WTC11 (cell line): Measurements from ENCODE around the gene IRAK2. TPM values are rescaled to one million over a fixed set of nuclear protein-coding genes. Genes with fewer than 3 reads are reported as not detected.

Source experiments
- ATAC-seq: fragments of 200-7000 bp; cut with Tn5 transposase; 2 replicates; pipeline ENCODE4 v1.10.0; 2021; ENCODE audit warnings: mild to moderate bottlenecking, moderate library complexity
- CTCF ChIA-PET: fragments of 300-600 bp; sonication (Branson Sonifier 250); formaldehyde crosslinking; loops from one replicate; lab custom pipeline; 2021; ENCODE audit warnings: antibody characterized with exemption; lab: Charles Lee
- POLR2A ChIA-PET: fragments of 350-600 bp; sonication (Branson Sonifier 250); formaldehyde crosslinking; loops from one replicate; lab custom pipeline; 2021; ENCODE audit warnings: antibody characterized with exemption; lab: Charles Lee
- DNase-seq: peaks from one replicate; pipeline ENCODE4 v3.0.0; 2021; ENCODE audit warnings: low spot score
- H3K27ac Mint-ChIP-seq: 2 replicates; pipeline ENCODE4 v1.8.0; 2021; ENCODE audit warnings: mixed read lengths
- H3K27me3 Mint-ChIP-seq: 2 replicates; pipeline ENCODE4 v1.8.0; 2021; ENCODE audit warnings: low read depth, mild to moderate bottlenecking, moderate library complexity, mixed read lengths
- H3K36me3 Mint-ChIP-seq: 2 replicates; pipeline ENCODE4 v1.8.0; 2021; ENCODE audit warnings: mixed read lengths
- H3K4me1 Mint-ChIP-seq: 2 replicates; pipeline ENCODE4 v1.8.0; 2022; ENCODE audit warnings: mixed read lengths
- H3K4me3 Mint-ChIP-seq: 2 replicates; pipeline ENCODE4 v1.8.0; 2021; ENCODE audit warnings: mild to moderate bottlenecking, moderate library complexity, mixed read lengths
- H3K9me3 Mint-ChIP-seq: 2 replicates; pipeline ENCODE4 v1.8.0; 2021; ENCODE audit warnings: mixed read lengths
- AR ChIP-seq: fragments of 250-450 bp; sonication (Bioruptor Pico); IDR thresholded peaks from 2 replicates; pipeline ENCODE4 v1.9.0; 2021; ENCODE audit warnings: mild to moderate bottlenecking
- ARID4B ChIP-seq: sonication (generic); formaldehyde crosslinking; IDR thresholded peaks from 2 replicates; pipeline ENCODE4 v1.8.0; 2023; ENCODE audit warnings: missing genetic modification reagents, mild to moderate bottlenecking, borderline replicate concordance
- ATF3 ChIP-seq: sonication (generic); formaldehyde crosslinking; conservative IDR thresholded peaks from 2 replicates; pipeline ENCODE4 v1.8.1; 2022; ENCODE audit warnings: mild to moderate bottlenecking, missing genetic modification reagents
- CDX4 ChIP-seq: fragments of 250-450 bp; sonication (Bioruptor Pico); IDR thresholded peaks from 2 replicates; pipeline ENCODE4 v1.9.0; 2021; ENCODE audit warnings: moderate library complexity, mild to moderate bottlenecking, inconsistent platforms, borderline replicate concordance
- CREM ChIP-seq: sonication (generic); formaldehyde crosslinking; IDR thresholded peaks from 2 replicates; pipeline ENCODE4 v1.8.1; 2022; ENCODE audit warnings: mild to moderate bottlenecking, missing genetic modification reagents, moderate library complexity
- E2F1 ChIP-seq: sonication (generic); formaldehyde crosslinking; IDR thresholded peaks from 2 replicates; pipeline ENCODE4 v1.8.0; 2022; ENCODE audit warnings: mild to moderate bottlenecking, missing genetic modification reagents
- EMX1 ChIP-seq: fragments of 250-450 bp; sonication (Bioruptor Pico); IDR thresholded peaks from 2 replicates; pipeline ENCODE4 v1.8.0; 2021; ENCODE audit warnings: mild to moderate bottlenecking
- ERG ChIP-seq: fragments of 250-450 bp; sonication (Bioruptor Pico); IDR thresholded peaks from 2 replicates; pipeline ENCODE4 v1.8.0; 2021; ENCODE audit warnings: mild to moderate bottlenecking
- FOXK1 ChIP-seq: sonication (generic); formaldehyde crosslinking; IDR thresholded peaks from 2 replicates; pipeline ENCODE4 v1.8.0; 2022; ENCODE audit warnings: mild to moderate bottlenecking, moderate library complexity, missing genetic modification reagents
- GRHL2 ChIP-seq: fragments of 250-450 bp; sonication (Bioruptor Pico); IDR thresholded peaks from 2 replicates; pipeline ENCODE4 v1.8.0; 2022; ENCODE audit warnings: mild to moderate bottlenecking, moderate library complexity; ENCODE audit not compliant: insufficient replicate concordance, severe bottlenecking
- HMGA2 ChIP-seq: fragments of 250-450 bp; sonication (Bioruptor Pico); IDR thresholded peaks from 2 replicates; pipeline ENCODE4 v1.4.0; 2021; ENCODE audit warnings: mild to moderate bottlenecking, moderate library complexity
- JUN ChIP-seq: sonication (generic); formaldehyde crosslinking; IDR thresholded peaks from 2 replicates; pipeline ENCODE4 v1.8.0; 2023; ENCODE audit warnings: mild to moderate bottlenecking, missing genetic modification reagents
- NFATC4 ChIP-seq: fragments of 250-450 bp; sonication (Bioruptor Pico); IDR thresholded peaks from 2 replicates; pipeline ENCODE4 v1.9.0; 2021; ENCODE audit warnings: mild to moderate bottlenecking
- NFE2L1 ChIP-seq: sonication (generic); formaldehyde crosslinking; IDR thresholded peaks from 2 replicates; pipeline ENCODE4 v1.8.1; 2023; ENCODE audit warnings: missing genetic modification reagents
- NR1H2 ChIP-seq: sonication (generic); formaldehyde crosslinking; IDR thresholded peaks from 2 replicates; pipeline ENCODE4 v1.9.0; 2021; ENCODE audit warnings: mild to moderate bottlenecking, moderate library complexity, missing genetic modification reagents
- PREB ChIP-seq: sonication (generic); formaldehyde crosslinking; IDR thresholded peaks from 2 replicates; pipeline ENCODE4 v1.8.1; 2022; ENCODE audit warnings: mild to moderate bottlenecking, missing genetic modification reagents, moderate library complexity, borderline replicate concordance
- SMAD3 ChIP-seq: sonication (generic); formaldehyde crosslinking; IDR thresholded peaks from 2 replicates; pipeline ENCODE4 v1.8.0; 2022; ENCODE audit warnings: missing genetic modification reagents, mild to moderate bottlenecking, borderline replicate concordance
- SMAD4 ChIP-seq: sonication (generic); formaldehyde crosslinking; IDR thresholded peaks from 2 replicates; pipeline ENCODE4 v1.8.0; 2022; ENCODE audit warnings: mild to moderate bottlenecking, missing genetic modification reagents
- TEAD1 ChIP-seq: sonication (generic); formaldehyde crosslinking; IDR thresholded peaks from 2 replicates; pipeline ENCODE4 v1.8.0; 2022; ENCODE audit warnings: mild to moderate bottlenecking, missing genetic modification reagents
- ZNF138 ChIP-seq: sonication (generic); formaldehyde crosslinking; conservative IDR thresholded peaks from 2 replicates; pipeline ENCODE4 v1.8.1; 2022; ENCODE audit warnings: mild to moderate bottlenecking, moderate library complexity, missing genetic modification reagents
- ZNF671 ChIP-seq: fragments of 250-450 bp; sonication (Bioruptor Pico); IDR thresholded peaks from 2 replicates; pipeline ENCODE4 v1.8.0; 2021; ENCODE audit warnings: mild to moderate bottlenecking
- total RNA-seq: library from RNA; stranded (reverse); gene quantifications from 3 replicates; pipeline ENCODE4 v1.2.3, GENCODE V29; 2021

The IRAK2 gene
- total RNA-seq, 1 experiment from 2014 or later: 1.4 TPM

- POLR2A ChIA-PET: no interaction called here
- Mint-ChIP-seq H3K27me3 (no peaks in the 10 kb centered on the region), H3K4me3 (no peak overlapping the region), H3K9me3 (no peaks in the 10 kb centered on the region), H3K27ac (no peak overlapping the region), H3K4me1 (no peaks in the 10 kb centered on the region), H3K36me3 (peaks cover 40% of the 10 kb centered on the region)
- ATAC-seq: no peak
- no peak for DNase-seq
- CTCF ChIA-PET: no interaction called here
- TF ChIP-seq PREB: no peak
- TF ChIP-seq NFATC4 (CRISPR knock-in tag): no peak
- no peak for TF ChIP-seq ATF3
- no peak for TF ChIP-seq TEAD1 (CRISPR knock-in tag)
- no peak for TF ChIP-seq GRHL2 (CRISPR knock-in tag)
- TF ChIP-seq JUN (CRISPR knock-in tag): no peak
- TF ChIP-seq HMGA2 (CRISPR knock-in tag): no peak
Measured at GRCh38 chr3:10277115-10277625, 112.5 kb downstream of the IRAK2 start.

GRCh38 chr3:10278501-10278900 is 113.8 kb downstream of the IRAK2 start:
- no peak for ATAC-seq
- POLR2A ChIA-PET: no interaction called here

More at GRCh38 chr3:10278501-10278900, 113.8 kb downstream of the IRAK2 start:
- TF ChIP-seq ERG (CRISPR knock-in tag) (no peak), FOXK1 (CRISPR knock-in tag) (no peak), NFE2L1 (CRISPR knock-in tag) (no peak), ARID4B (CRISPR knock-in tag) (no peak), EMX1 (no peak), ZNF671 (CRISPR knock-in tag) (no peak), SMAD4 (CRISPR knock-in tag) (no peak), AR (CRISPR knock-in tag) (no peak), CREM (CRISPR knock-in tag) (no peak), TEAD1 (CRISPR knock-in tag) (no peak), SMAD3 (CRISPR knock-in tag) (no peak), E2F1 (CRISPR knock-in tag) (no peak), NR1H2 (CRISPR knock-in tag) (no peak), CDX4 (CRISPR knock-in tag) (no peak), ZNF138 (CRISPR knock-in tag) (no peak)
- no peaks in the 10 kb centered on the region for H3K4me1 Mint-ChIP-seq
- CTCF ChIA-PET: interaction anchor here (0.6 kb wide), 1 partner anchor 546 kb away, joined by 5 read pairs; no protein-coding TSS in a partner anchor
- H3K9me3 Mint-ChIP-seq: no peaks in the 10 kb centered on the region
- H3K4me3 Mint-ChIP-seq: no peak overlapping the region
- H3K27ac Mint-ChIP-seq: no peak overlapping the region
- no peak for DNase-seq
- H3K36me3 Mint-ChIP-seq: peaks cover 40% of the 10 kb centered on the region
- H3K27me3 Mint-ChIP-seq: no peaks in the 10 kb centered on the region
